ENCODE measurements around the gene TRPM3. TPM values are rescaled to one million over a fixed set of nuclear protein-coding genes. Genes with fewer than 3 reads are reported as not detected.

TRPM3 gene
- total RNA-seq, 1 donor: under 0.01 TPM

GRCh38 chr9:70902692-70903131, 218.7 kb downstream of the TRPM3 start:
- DNase-seq (ENCODE audit: low read depth in 2 of 3, low spot score in 2 of 3): no peak

GRCh38 chr9:70902171-70902570, 219.2 kb downstream of the TRPM3 start:
- DNase-seq (ENCODE audit: low read depth in 2 of 3, low spot score in 2 of 3): no peak

- no peak for DNase-seq (ENCODE audit: low read depth in 2 of 3, low spot score in 2 of 3)
These were observed 219.7 kb downstream of the TRPM3 start for GRCh38 chr9:70901746-70902145.

- no peak for DNase-seq (ENCODE audit: low read depth in 2 of 3, low spot score in 2 of 3)
These were observed 220.4 kb downstream of the TRPM3 start for GRCh38 chr9:70901013-70901412.

GRCh38 chr9:70893580-70894122, 227.8 kb downstream of the TRPM3 start:
- no peak for DNase-seq (ENCODE audit: low read depth in 2 of 3, low spot score in 2 of 3)

- no peak for DNase-seq (ENCODE audit: low read depth in 2 of 3, low spot score in 2 of 3)
These were observed 232.9 kb downstream of the TRPM3 start for GRCh38 chr9:70888471-70888870.

- DNase-seq (ENCODE audit: low read depth in 2 of 3, low spot score in 2 of 3): no peak
These were observed 233.6 kb downstream of the TRPM3 start for GRCh38 chr9:70887826-70888225.

GRCh38 chr9:70883963-70884793, 237.2 kb downstream of the TRPM3 start:
- no peak for DNase-seq (ENCODE audit: low read depth in 2 of 3, low spot score in 2 of 3)

- no peak for DNase-seq (ENCODE audit: low read depth in 2 of 3, low spot score in 2 of 3)
These were observed 238.4 kb downstream of the TRPM3 start for GRCh38 chr9:70883056-70883455.

GRCh38 chr9:70881333-70881732, 240.1 kb downstream of the TRPM3 start:
- DNase-seq (ENCODE audit: low read depth in 2 of 3, low spot score in 2 of 3): no peak

- no peak for DNase-seq (ENCODE audit: low read depth in 2 of 3, low spot score in 2 of 3)
These were observed 240.9 kb downstream of the TRPM3 start for GRCh38 chr9:70880535-70880934.

- DNase-seq (ENCODE audit: low read depth in 2 of 3, low spot score in 2 of 3): no peak
These were observed 242.8 kb downstream of the TRPM3 start for GRCh38 chr9:70878576-70878975.

- no peak for DNase-seq (ENCODE audit: low read depth in 2 of 3, low spot score in 2 of 3)
These were observed 247.0 kb downstream of the TRPM3 start for GRCh38 chr9:70874451-70874850.

GRCh38 chr9:70873506-70873905, 247.9 kb downstream of the TRPM3 start:
- DNase-seq (ENCODE audit: low read depth in 2 of 3, low spot score in 2 of 3): no peak

GRCh38 chr9:70868661-70869652, 252.5 kb downstream of the TRPM3 start:
- DNase-seq (ENCODE audit: low read depth in 2 of 3, low spot score in 2 of 3): no peak

GRCh38 chr9:70868041-70868440, 253.4 kb downstream of the TRPM3 start:
- no peak for DNase-seq (ENCODE audit: low read depth in 2 of 3, low spot score in 2 of 3)

GRCh38 chr9:70865471-70865870, 255.9 kb downstream of the TRPM3 start:
- no peak for DNase-seq (ENCODE audit: low read depth in 2 of 3, low spot score in 2 of 3)

GRCh38 chr9:70861797-70862196, 259.6 kb downstream of the TRPM3 start:
- no peak for DNase-seq (ENCODE audit: low read depth in 2 of 3, low spot score in 2 of 3)

- no peak for DNase-seq (ENCODE audit: low read depth in 2 of 3, low spot score in 2 of 3)
These were observed 260.0 kb downstream of the TRPM3 start for GRCh38 chr9:70861376-70861775.

- DNase-seq (ENCODE audit: low read depth in 2 of 3, low spot score in 2 of 3): no peak
These were observed 261.7 kb downstream of the TRPM3 start for GRCh38 chr9:70859694-70860093.

- no peak for DNase-seq (ENCODE audit: low read depth in 2 of 3, low spot score in 2 of 3)
These were observed 265.0 kb downstream of the TRPM3 start for GRCh38 chr9:70856411-70856810.
